ENCODE measurements around the gene NLN.
A peak's percentile ranks its signal among the peaks of the same experiment; 100 is the strongest.

The NLN gene

GRCh38 chr5:65822710-65823109 lies 100.7 kb downstream of the NLN start:
- Histone ChIP-seq H3K27me3 (ENCODE audit: low read depth, low read length) (no peaks in the 10 kb centered on the region), H3K27ac (ENCODE audit: low read length) (no peak overlapping the region), H3K4me3 (ENCODE audit: low read depth in 1 of 2, low read length in 2 of 2) (no peak overlapping the region), H3K9me3 (ENCODE audit: control insufficient read depth in 1 of 2, low read length in 2 of 2) (no peaks in the 10 kb centered on the region), H3K4me1 (ENCODE audit: control insufficient read depth in 1 of 2, insufficient read depth in 2 of 2, low read length in 2 of 2) (no peaks in the 10 kb centered on the region), H3K36me3 (ENCODE audit: control insufficient read depth in 1 of 2, insufficient read depth in 2 of 2, low read length in 2 of 2) (peaks cover 0 to 4% of the 10 kb centered on the region in 2 donors)

DNA sequence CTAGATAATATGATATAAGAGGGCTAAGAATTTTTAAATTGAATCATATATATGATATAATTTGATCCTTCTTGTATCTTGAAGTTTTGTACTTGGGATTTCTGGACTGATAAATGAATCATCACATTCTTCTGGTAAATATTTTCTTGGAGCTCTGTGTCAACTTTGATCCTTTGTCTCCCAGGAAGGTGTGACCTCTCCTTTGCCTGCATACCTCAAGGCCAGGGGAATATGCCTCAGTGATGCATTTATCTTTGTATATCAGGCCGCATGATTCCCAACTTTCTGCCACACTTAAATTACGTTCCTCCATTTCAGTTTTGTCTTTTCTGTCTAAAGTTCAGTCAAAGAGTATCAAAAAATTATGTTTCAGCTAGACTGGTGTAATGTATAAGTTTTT lies 101.2 kb downstream of the NLN start:
- H3K27ac ChIP-seq (ENCODE audit: low read length): no peak overlapping the region

GRCh38 chr5:65823845-65824445 lies 101.9 kb downstream of the NLN start:
- H3K4me1 ChIP-seq (ENCODE audit: control insufficient read depth in 1 of 2, insufficient read depth in 2 of 2, low read length in 2 of 2): no peaks in the 10 kb centered on the region
- H3K27ac ChIP-seq (ENCODE audit: low read length): no peak overlapping the region
- no peak overlapping the region for H3K4me3 ChIP-seq (ENCODE audit: low read depth in 1 of 2, low read length in 2 of 2)

More for the DNA sequence above, 101.2 kb downstream of the NLN start:
- Histone ChIP-seq H3K36me3 (ENCODE audit: control insufficient read depth in 1 of 2, insufficient read depth in 2 of 2, low read length in 2 of 2) (peaks cover 0 to 4% of the 10 kb centered on the region in 2 donors), H3K9me3 (ENCODE audit: control insufficient read depth in 1 of 2, low read length in 2 of 2) (no peaks in the 10 kb centered on the region), H3K27me3 (ENCODE audit: low read depth, low read length) (no peaks in the 10 kb centered on the region), H3K4me3 (ENCODE audit: low read depth in 1 of 2, low read length in 2 of 2) (no peak overlapping the region), H3K4me1 (ENCODE audit: control insufficient read depth in 1 of 2, insufficient read depth in 2 of 2, low read length in 2 of 2) (no peaks in the 10 kb centered on the region)

GRCh38 chr5:65825408-65826328 lies 103.7 kb downstream of the NLN start:
- Histone ChIP-seq H3K4me1 (ENCODE audit: control insufficient read depth in 1 of 2, insufficient read depth in 2 of 2, low read length in 2 of 2) (no peaks in the 10 kb centered on the region), H3K9me3 (ENCODE audit: control insufficient read depth in 1 of 2, low read length in 2 of 2) (no peaks in the 10 kb centered on the region), H3K27me3 (ENCODE audit: low read depth, low read length) (no peaks in the 10 kb centered on the region), H3K27ac (ENCODE audit: low read length) (no peak overlapping the region), H3K4me3 (ENCODE audit: low read depth in 1 of 2, low read length in 2 of 2) (no peak overlapping the region), H3K36me3 (ENCODE audit: control insufficient read depth in 1 of 2, insufficient read depth in 2 of 2, low read length in 2 of 2) (peaks cover 0 to 4% of the 10 kb centered on the region in 2 donors)

More at GRCh38 chr5:65823845-65824445, 101.9 kb downstream of the NLN start:
- Histone ChIP-seq H3K36me3 (ENCODE audit: control insufficient read depth in 1 of 2, insufficient read depth in 2 of 2, low read length in 2 of 2) (peaks cover 0 to 4% of the 10 kb centered on the region in 2 donors), H3K9me3 (ENCODE audit: control insufficient read depth in 1 of 2, low read length in 2 of 2) (no peaks in the 10 kb centered on the region), H3K27me3 (ENCODE audit: low read depth, low read length) (no peaks in the 10 kb centered on the region)

GRCh38 chr5:65828022-65828896 lies 106.3 kb downstream of the NLN start:
- H3K4me1 ChIP-seq (ENCODE audit: control insufficient read depth in 1 of 2, insufficient read depth in 2 of 2, low read length in 2 of 2): no peaks in the 10 kb centered on the region
- no peaks in the 10 kb centered on the region for H3K27me3 ChIP-seq (ENCODE audit: low read depth, low read length)
- peak overlapping the region; percentile 30 for H3K27ac ChIP-seq (ENCODE audit: low read length)
- no peaks in the 10 kb centered on the region for H3K9me3 ChIP-seq (ENCODE audit: control insufficient read depth in 1 of 2, low read length in 2 of 2)
- H3K4me3 ChIP-seq (ENCODE audit: low read depth in 1 of 2, low read length in 2 of 2): no peak overlapping the region
- peaks cover 0 to 4% of the 10 kb centered on the region in 2 donors for H3K36me3 ChIP-seq (ENCODE audit: control insufficient read depth in 1 of 2, insufficient read depth in 2 of 2, low read length in 2 of 2)

DNA sequence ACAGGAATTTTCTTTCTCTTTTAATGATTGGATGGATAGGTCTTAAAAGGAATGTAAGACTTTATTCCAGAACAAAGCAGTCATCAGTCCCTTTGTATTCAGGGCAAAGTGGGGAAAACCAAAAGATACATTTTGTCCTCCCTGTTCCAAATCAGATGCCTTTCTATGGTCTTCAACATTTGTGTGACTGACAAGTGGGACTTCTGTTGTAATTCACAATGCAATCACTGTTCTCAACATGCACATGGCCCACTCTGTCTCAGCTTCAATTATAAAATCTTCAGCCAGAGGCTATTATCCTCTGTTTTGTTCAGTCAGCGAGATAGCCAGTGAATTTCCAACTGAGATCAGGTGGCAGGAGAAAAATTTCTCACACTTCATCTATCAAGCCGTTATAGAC lies 108.9 kb downstream of the NLN start:
- H3K27ac ChIP-seq (ENCODE audit: low read length): no peak overlapping the region
- no peaks in the 10 kb centered on the region for H3K27me3 ChIP-seq (ENCODE audit: low read depth, low read length)
- H3K36me3 ChIP-seq (ENCODE audit: control insufficient read depth in 1 of 2, insufficient read depth in 2 of 2, low read length in 2 of 2): no peaks in the 10 kb centered on the region
- no peaks in the 10 kb centered on the region for H3K9me3 ChIP-seq (ENCODE audit: control insufficient read depth in 1 of 2, low read length in 2 of 2)
- H3K4me1 ChIP-seq (ENCODE audit: control insufficient read depth in 1 of 2, insufficient read depth in 2 of 2, low read length in 2 of 2): no peaks in the 10 kb centered on the region
- no peak overlapping the region for H3K4me3 ChIP-seq (ENCODE audit: low read depth in 1 of 2, low read length in 2 of 2)

- no peaks in the 10 kb centered on the region for H3K27me3 ChIP-seq (ENCODE audit: low read depth, low read length)
- no peaks in the 10 kb centered on the region for H3K4me1 ChIP-seq (ENCODE audit: control insufficient read depth in 1 of 2, insufficient read depth in 2 of 2, low read length in 2 of 2)
- no peaks in the 10 kb centered on the region for H3K36me3 ChIP-seq (ENCODE audit: control insufficient read depth in 1 of 2, insufficient read depth in 2 of 2, low read length in 2 of 2)
- H3K27ac ChIP-seq (ENCODE audit: low read length): no peak overlapping the region
- H3K4me3 ChIP-seq (ENCODE audit: low read depth in 1 of 2, low read length in 2 of 2): no peak overlapping the region
- H3K9me3 ChIP-seq (ENCODE audit: control insufficient read depth in 1 of 2, low read length in 2 of 2): no peaks in the 10 kb centered on the region
Observed at GRCh38 chr5:65831276-65831675, 109.3 kb downstream of the NLN start.

GRCh38 chr5:65832152-65832551 lies 110.1 kb downstream of the NLN start:
- H3K27ac ChIP-seq (ENCODE audit: low read length): no peak overlapping the region
- H3K36me3 ChIP-seq (ENCODE audit: control insufficient read depth in 1 of 2, insufficient read depth in 2 of 2, low read length in 2 of 2): no peaks in the 10 kb centered on the region
- no peaks in the 10 kb centered on the region for H3K4me1 ChIP-seq (ENCODE audit: control insufficient read depth in 1 of 2, insufficient read depth in 2 of 2, low read length in 2 of 2)
- no peaks in the 10 kb centered on the region for H3K9me3 ChIP-seq (ENCODE audit: control insufficient read depth in 1 of 2, low read length in 2 of 2)
- no peaks in the 10 kb centered on the region for H3K27me3 ChIP-seq (ENCODE audit: low read depth, low read length)
- no peak overlapping the region for H3K4me3 ChIP-seq (ENCODE audit: low read depth in 1 of 2, low read length in 2 of 2)

- H3K36me3 ChIP-seq (ENCODE audit: control insufficient read depth in 1 of 2, insufficient read depth in 2 of 2, low read length in 2 of 2): no peaks in the 10 kb centered on the region
- no peaks in the 10 kb centered on the region for H3K9me3 ChIP-seq (ENCODE audit: control insufficient read depth in 1 of 2, low read length in 2 of 2)
- no peak overlapping the region for H3K4me3 ChIP-seq (ENCODE audit: low read depth in 1 of 2, low read length in 2 of 2)
- H3K27me3 ChIP-seq (ENCODE audit: low read depth, low read length): no peaks in the 10 kb centered on the region
- no peaks in the 10 kb centered on the region for H3K4me1 ChIP-seq (ENCODE audit: control insufficient read depth in 1 of 2, insufficient read depth in 2 of 2, low read length in 2 of 2)
- H3K27ac ChIP-seq (ENCODE audit: low read length): no peak overlapping the region
Observed at GRCh38 chr5:65832603-65833228, 110.7 kb downstream of the NLN start.

- Histone ChIP-seq H3K36me3 (ENCODE audit: control insufficient read depth in 1 of 2, insufficient read depth in 2 of 2, low read length in 2 of 2) (no peaks in the 10 kb centered on the region), H3K4me3 (ENCODE audit: low read depth in 1 of 2, low read length in 2 of 2) (no peak overlapping the region), H3K27me3 (ENCODE audit: low read depth, low read length) (no peaks in the 10 kb centered on the region), H3K9me3 (ENCODE audit: control insufficient read depth in 1 of 2, low read length in 2 of 2) (no peaks in the 10 kb centered on the region), H3K27ac (ENCODE audit: low read length) (no peak overlapping the region), H3K4me1 (ENCODE audit: control insufficient read depth in 1 of 2, insufficient read depth in 2 of 2, low read length in 2 of 2) (no peaks in the 10 kb centered on the region)
Observed at GRCh38 chr5:65833780-65834179, 111.8 kb downstream of the NLN start.

DNA sequence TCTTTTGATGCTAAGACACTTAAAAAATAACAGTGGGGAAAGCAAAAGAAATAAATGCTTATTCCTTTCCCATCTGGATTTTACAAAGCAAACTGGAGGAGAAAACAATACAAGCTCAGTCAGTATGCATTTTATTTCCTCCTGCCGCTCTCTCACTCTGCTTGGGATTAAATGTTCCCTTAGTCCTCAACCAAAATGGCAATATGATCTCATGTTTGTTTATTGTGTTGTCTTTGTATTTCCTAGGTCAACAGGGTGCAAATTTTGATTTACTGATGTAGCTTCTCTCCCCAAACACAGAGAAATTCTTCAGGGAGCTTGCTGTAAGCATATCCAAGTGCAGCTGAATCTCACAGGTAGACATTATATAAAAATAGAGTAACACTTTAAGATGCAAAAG lies 112.3 kb downstream of the NLN start:
- H3K36me3 ChIP-seq (ENCODE audit: control insufficient read depth in 1 of 2, insufficient read depth in 2 of 2, low read length in 2 of 2): no peaks in the 10 kb centered on the region

More for the DNA sequence above, 112.3 kb downstream of the NLN start:
- Histone ChIP-seq H3K4me1 (ENCODE audit: control insufficient read depth in 1 of 2, insufficient read depth in 2 of 2, low read length in 2 of 2) (no peaks in the 10 kb centered on the region), H3K9me3 (ENCODE audit: control insufficient read depth in 1 of 2, low read length in 2 of 2) (no peaks in the 10 kb centered on the region), H3K27me3 (ENCODE audit: low read depth, low read length) (no peaks in the 10 kb centered on the region), H3K4me3 (ENCODE audit: low read depth in 1 of 2, low read length in 2 of 2) (no peak overlapping the region), H3K27ac (ENCODE audit: low read length) (no peak overlapping the region)

Data from muscle layer of duodenum (tissue), 2 donors.